SK-N-SH treated with all-trans-retinoic acid at 6 μM for 48 hours (cell line): ENCODE results near the gene DLX1.

Experiments used
- GLIS3 ChIP-seq: fragments of 250-450 bp; sonication (Bioruptor Pico); IDR thresholded peaks from 2 replicates; pipeline ENCODE4 v1.5.0; 2020; ENCODE audit warnings: mild to moderate bottlenecking, moderate library complexity
- RARB ChIP-seq: fragments of 250-450 bp; sonication (Bioruptor Pico); IDR thresholded peaks from 2 replicates; pipeline ENCODE4 v1.8.0; 2021; ENCODE audit warnings: mild to moderate bottlenecking, moderate library complexity
- TF ChIP-seq, protein P1 (sequence below): fragments of 250-450 bp; sonication (Bioruptor Pico); IDR thresholded peaks from 2 replicates; pipeline ENCODE4 v1.5.1; 2020; ENCODE audit warnings: low read depth, mild to moderate bottlenecking, moderate library complexity

DNA sequence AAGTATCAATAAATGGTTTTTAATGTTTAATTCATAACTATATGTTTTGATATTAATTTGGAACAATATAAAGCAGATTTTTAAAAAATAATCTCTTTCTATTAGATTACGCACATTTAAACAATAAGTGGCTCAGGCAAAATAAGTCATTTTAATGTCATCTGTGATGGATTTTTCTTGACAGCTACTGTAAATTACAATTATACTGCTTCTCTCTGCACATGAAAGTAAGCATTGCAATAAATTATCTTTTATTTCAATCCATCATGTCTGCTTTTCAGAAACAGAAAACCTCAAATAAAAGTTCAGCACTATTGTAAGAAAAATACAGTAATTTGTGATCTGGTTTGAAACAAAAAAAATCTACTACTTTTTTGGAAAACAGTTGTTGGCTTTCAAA is 11.1 kb upstream of the DLX1 start:
- TF ChIP-seq, protein P1, sequence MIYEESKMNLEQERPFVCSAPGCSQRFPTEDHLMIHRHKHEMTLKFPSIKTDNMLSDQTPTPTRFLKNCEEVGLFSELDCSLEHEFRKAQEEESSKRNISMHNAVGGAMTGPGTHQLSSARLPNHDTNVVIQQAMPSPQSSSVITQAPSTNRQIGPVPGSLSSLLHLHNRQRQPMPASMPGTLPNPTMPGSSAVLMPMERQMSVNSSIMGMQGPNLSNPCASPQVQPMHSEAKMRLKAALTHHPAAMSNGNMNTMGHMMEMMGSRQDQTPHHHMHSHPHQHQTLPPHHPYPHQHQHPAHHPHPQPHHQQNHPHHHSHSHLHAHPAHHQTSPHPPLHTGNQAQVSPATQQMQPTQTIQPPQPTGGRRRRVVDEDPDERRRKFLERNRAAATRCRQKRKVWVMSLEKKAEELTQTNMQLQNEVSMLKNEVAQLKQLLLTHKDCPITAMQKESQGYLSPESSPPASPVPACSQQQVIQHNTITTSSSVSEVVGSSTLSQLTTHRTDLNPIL (CRISPR knock-in tag): no peak
- no peak for TF ChIP-seq RARB
- TF ChIP-seq GLIS3 (CRISPR knock-in tag): no peak
